Type B pancreatic cell (in vitro differentiated cells): Measurements from ENCODE around the gene SPARC. TPM values are rescaled to one million over a fixed set of nuclear protein-coding genes. Genes with fewer than 3 reads are reported as not detected.
A peak's percentile ranks its signal among the peaks of the same experiment; 100 is the strongest.
"Not testable (repeated sequence)": the region's sequence is repeated elsewhere in the genome, so short reads cannot be mapped to it uniquely, and the experiment has no call there.

ENCODE experiments used
- DNase-seq: peaks from one replicate; pipeline ENCODE4 v3.0.0; 2021; ENCODE audit warnings: mixed read lengths; ENCODE audit not compliant: unreplicated experiment; ENCODE audit errors: extremely low spot score
- H3K27ac Mint-ChIP-seq: 2 replicates; pipeline ENCODE4 v1.8.0; 2021; ENCODE audit warnings: mild to moderate bottlenecking, mixed read lengths
- H3K27me3 Mint-ChIP-seq: 2 replicates; pipeline ENCODE4 v1.8.0; 2021; ENCODE audit warnings: mixed read lengths
- H3K36me3 Mint-ChIP-seq: 2 replicates; pipeline ENCODE4 v1.8.0; 2021; ENCODE audit warnings: mixed read lengths
- H3K4me1 Mint-ChIP-seq: one replicate; pipeline ENCODE4 v1.8.0; 2021; ENCODE audit warnings: mixed read lengths; ENCODE audit not compliant: unreplicated experiment
- H3K4me3 Mint-ChIP-seq: 2 replicates; pipeline ENCODE4 v1.8.0; 2021; ENCODE audit warnings: mild to moderate bottlenecking, mixed read lengths
- H3K9me3 Mint-ChIP-seq: 2 replicates; pipeline ENCODE4 v1.8.0; 2021; ENCODE audit warnings: mixed read lengths
- total RNA-seq: library from RNA; stranded (reverse); gene quantifications from 2 replicates; pipeline ENCODE4 v1.2.1, GENCODE V29; 2021; ENCODE audit warnings: low replicate concordance
- TF ChIP-seq, protein P1 (sequence below): fragments of 200-600 bp; sonication (generic); conservative IDR thresholded peaks from 2 replicates; pipeline ENCODE4 v1.5.0; 2021; ENCODE audit warnings: antibody characterized with exemption, mild to moderate bottlenecking

Gene SPARC
- total RNA-seq, 1 donor from 2014 or later = 973 TPM

DNA sequence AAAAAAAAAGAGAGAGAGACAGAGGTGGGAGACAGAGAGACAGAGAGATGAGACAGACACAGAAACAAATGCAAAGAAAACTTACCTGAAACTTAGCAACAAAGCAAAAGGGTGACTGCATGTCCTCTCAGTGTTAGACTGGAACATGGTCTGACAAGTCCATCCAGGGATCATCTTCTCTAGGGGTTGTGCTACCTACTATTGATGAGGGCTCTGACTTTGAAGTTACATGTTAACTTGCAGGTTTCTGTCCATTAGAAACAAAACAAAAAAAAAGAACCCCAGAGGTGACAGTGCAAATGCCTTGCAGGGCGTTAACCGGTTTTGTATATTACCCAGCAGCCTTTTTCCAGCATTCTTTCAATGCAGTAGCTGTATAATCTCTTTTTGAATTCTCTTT is 13.6 kb upstream of the SPARC start:
- no peak overlapping the region for H3K27ac Mint-ChIP-seq
- H3K9me3 Mint-ChIP-seq = no peaks in the 10 kb centered on the region
- no peak overlapping the region for H3K4me3 Mint-ChIP-seq
- DNase-seq = no peak
- TF ChIP-seq, protein P1, sequence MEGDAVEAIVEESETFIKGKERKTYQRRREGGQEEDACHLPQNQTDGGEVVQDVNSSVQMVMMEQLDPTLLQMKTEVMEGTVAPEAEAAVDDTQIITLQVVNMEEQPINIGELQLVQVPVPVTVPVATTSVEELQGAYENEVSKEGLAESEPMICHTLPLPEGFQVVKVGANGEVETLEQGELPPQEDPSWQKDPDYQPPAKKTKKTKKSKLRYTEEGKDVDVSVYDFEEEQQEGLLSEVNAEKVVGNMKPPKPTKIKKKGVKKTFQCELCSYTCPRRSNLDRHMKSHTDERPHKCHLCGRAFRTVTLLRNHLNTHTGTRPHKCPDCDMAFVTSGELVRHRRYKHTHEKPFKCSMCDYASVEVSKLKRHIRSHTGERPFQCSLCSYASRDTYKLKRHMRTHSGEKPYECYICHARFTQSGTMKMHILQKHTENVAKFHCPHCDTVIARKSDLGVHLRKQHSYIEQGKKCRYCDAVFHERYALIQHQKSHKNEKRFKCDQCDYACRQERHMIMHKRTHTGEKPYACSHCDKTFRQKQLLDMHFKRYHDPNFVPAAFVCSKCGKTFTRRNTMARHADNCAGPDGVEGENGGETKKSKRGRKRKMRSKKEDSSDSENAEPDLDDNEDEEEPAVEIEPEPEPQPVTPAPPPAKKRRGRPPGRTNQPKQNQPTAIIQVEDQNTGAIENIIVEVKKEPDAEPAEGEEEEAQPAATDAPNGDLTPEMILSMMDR = no peak
- peaks cover 4% of the 10 kb centered on the region for H3K27me3 Mint-ChIP-seq
- H3K36me3 Mint-ChIP-seq = no peaks in the 10 kb centered on the region
- H3K4me1 Mint-ChIP-seq = peaks cover 20% of the 10 kb centered on the region

DNA sequence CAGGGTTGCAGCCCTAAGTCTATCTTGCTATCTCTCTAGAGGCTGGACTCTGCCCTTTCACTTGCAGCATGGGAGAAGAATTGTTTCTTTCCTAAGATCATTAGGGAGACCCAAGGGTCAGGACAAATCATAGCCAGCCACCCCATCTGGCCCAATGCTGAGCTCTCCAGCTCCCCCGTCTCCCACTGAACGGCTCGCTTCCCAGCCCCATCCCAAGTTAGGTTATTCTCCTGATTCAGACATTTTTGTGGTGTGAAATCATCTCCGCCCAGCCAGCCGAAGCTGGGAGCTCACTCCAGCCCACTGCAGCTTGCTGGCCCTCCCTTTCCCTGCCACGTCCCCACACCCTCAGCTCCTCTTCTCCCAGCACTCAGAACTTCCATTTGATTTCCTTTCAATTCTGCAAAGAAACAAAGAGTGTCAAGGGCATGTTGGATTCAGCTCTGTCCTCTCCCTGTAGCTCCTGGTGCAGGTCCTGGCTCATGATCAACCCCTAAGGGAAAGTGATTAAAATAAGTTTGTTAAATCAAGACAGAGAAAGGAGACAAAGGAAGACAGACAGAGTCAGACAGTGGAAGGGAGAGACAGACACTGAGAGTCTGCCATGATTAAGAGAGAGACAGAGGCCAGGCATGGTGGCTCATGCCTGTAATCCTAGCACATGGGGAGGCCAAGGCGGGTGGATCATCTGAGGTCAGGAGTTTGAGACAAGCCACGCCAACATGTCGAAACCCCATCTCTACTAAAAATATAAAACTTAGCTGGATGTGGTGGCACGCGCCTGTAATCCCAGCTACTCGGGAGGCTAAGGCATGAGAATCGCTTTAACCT is 12.6 kb upstream of the SPARC start:
- Mint-ChIP-seq H3K4me3 (peak overlapping the region; percentile 48), H3K9me3 (no peaks in the 10 kb centered on the region), H3K4me1 (peaks cover 20% of the 10 kb centered on the region), H3K36me3 (no peaks in the 10 kb centered on the region), H3K27ac (peak overlapping the region; percentile 86), H3K27me3 (peaks cover 4% of the 10 kb centered on the region)
- TF ChIP-seq, protein P1 = no peak
- peak; percentile 73 for DNase-seq

DNA sequence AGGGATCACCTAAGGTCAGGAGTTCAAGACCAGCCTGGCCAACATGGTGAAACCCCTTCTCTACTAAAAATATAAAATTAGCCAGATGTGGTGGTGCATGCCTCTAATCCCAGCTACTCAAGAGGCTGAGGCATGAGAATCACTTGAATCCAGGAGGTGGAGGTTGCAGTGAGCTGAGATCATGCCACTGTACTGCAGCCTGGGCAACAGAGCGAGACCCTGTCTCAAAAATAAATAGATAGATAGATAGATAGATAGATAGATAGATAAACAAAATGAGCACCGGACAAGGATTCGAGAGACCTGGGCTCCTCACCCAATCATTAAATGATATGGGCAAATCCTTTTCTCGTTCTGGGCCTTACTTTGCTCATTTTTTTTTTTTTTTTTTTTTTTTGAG is 11.4 kb upstream of the SPARC start:
- not testable (repeated sequence) for H3K9me3 Mint-ChIP-seq, H3K36me3 Mint-ChIP-seq, H3K4me3 Mint-ChIP-seq, H3K27ac Mint-ChIP-seq, H3K27me3 Mint-ChIP-seq, DNase-seq
- peaks cover 24% of the 10 kb centered on the region for H3K4me1 Mint-ChIP-seq

DNA sequence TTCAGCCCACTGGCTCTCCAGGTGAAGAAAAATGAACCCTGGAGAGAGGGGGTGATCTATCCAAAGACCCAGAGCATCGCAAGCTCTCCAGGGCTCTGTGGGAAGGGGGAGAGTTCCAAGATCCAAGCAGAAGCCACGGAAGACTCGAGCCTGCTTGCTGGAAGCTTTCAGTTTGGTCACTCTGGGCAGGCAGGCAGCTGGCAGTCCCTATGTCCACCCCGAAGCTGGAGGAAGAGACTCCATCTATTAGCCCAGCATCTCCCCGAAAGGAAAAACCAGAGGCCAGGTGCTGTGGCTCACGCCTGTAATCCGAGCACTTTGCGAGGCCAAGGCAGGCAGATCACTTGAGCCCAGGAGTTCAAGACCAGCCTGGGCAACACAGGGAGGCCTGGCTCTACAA is 10.7 kb upstream of the SPARC start:
- TF ChIP-seq, protein P1 = no peak
- DNase-seq = no peak
- Mint-ChIP-seq H3K36me3 (no peaks in the 10 kb centered on the region), H3K9me3 (no peaks in the 10 kb centered on the region), H3K4me1 (peaks cover 27% of the 10 kb centered on the region), H3K4me3 (no peak overlapping the region), H3K27ac (no peak overlapping the region), H3K27me3 (peaks cover 4% of the 10 kb centered on the region)

DNA sequence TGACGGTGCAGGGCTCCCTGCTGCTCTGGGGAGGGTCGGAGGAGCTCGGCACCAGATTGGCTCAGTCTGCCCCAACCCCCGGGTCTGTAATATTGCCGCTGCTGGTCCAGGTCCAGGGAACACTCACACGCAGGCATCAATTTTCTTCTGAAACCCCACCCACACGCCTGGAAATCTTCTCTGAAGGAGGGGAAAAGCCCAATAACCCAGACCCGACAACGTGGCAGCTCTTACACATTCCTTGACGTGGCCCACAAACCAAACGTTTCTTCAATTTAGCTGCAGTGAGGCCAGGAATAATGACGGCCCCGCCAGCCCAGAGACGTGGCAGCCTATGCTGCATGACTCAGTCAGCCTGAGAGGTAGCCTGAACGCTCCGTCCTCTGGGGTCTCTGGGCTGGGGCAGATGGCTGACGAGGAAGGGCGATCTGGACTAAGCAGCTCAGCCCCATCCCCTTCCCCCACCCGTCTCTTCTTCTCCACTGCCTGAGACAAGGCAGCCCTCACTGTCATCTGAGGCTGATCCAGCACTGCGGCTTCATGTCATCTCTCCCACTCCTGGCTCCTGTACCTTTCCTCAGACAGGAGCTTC is 9.9 kb upstream of the SPARC start:
- Mint-ChIP-seq H3K4me1 (peaks cover 32% of the 10 kb centered on the region), H3K9me3 (no peaks in the 10 kb centered on the region), H3K4me3 (peak overlapping the region; percentile 72), H3K27me3 (peaks cover 4% of the 10 kb centered on the region), H3K36me3 (no peaks in the 10 kb centered on the region), H3K27ac (peak overlapping the region; percentile 84)
- TF ChIP-seq, protein P1 = no peak
- DNase-seq = no peak

DNA sequence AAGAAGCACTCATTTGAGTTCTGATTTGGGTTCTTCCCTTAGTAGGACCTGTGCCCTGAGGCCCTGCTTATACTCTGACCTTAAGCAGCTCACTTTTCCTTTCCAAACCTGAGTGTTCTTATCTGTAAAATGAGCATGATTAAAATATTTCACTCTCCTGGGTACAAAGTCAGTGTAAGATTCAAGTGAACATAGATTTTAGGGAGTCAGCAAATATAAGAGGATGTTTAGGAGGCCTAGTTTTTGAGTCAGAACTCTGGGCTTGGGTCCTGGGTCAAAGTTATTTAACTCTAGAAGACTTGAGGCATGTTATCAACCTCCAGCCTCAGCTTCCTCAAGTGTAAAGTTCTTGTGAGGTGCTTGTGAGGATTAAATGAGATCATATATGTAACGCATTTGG is 8.7 kb upstream of the SPARC start:
- Mint-ChIP-seq H3K36me3 (no peaks in the 10 kb centered on the region), H3K9me3 (no peaks in the 10 kb centered on the region), H3K4me3 (no peak overlapping the region), H3K27ac (no peak overlapping the region), H3K27me3 (peaks cover 4% of the 10 kb centered on the region), H3K4me1 (peaks cover 33% of the 10 kb centered on the region)
- no peak for DNase-seq
- TF ChIP-seq, protein P1 = no peak
